Kidney glomerular epithelial cell (primary cell): ENCODE results near the gene DNAJB8.

Source experiments
- DNase-seq: peaks from one replicate; lab custom pipeline; 2025; lab: John Stamatoyannopoulos, UW

Gene DNAJB8

DNA sequence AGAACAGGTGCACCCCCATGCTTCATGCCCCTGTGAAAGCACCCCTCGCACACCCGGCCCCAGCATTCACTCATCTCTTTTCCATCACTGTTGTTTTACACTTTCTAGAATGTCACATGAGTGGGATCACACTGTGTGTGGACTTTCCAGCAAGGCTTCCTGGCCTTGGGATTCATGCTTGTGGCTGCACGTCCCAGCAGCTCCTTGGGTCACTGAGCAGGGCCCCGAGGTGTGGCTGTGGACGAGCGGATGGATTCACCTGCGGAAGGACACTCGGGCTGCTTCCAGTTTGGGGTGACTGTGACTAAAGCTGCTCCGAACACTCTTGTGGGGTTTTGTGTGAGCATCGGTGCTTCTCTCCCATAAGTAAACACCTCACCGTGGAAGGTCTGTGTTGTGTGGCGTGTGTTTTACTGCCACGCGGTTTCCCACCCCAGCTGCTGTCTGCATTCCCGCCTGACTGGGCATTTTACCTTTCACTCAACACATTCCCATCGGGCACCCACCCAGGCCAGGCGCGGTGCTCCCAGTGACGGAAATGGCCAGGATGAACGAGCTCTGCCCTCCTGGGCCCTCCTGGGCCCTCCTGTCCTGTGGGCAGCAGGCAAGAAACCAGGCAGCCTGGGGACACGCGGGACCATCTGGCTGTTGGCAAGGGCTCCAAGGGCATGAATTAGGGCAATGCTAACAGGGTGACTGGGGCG, 41.4 kb downstream of the DNAJB8 start:
- DNase-seq: no peak

DNA sequence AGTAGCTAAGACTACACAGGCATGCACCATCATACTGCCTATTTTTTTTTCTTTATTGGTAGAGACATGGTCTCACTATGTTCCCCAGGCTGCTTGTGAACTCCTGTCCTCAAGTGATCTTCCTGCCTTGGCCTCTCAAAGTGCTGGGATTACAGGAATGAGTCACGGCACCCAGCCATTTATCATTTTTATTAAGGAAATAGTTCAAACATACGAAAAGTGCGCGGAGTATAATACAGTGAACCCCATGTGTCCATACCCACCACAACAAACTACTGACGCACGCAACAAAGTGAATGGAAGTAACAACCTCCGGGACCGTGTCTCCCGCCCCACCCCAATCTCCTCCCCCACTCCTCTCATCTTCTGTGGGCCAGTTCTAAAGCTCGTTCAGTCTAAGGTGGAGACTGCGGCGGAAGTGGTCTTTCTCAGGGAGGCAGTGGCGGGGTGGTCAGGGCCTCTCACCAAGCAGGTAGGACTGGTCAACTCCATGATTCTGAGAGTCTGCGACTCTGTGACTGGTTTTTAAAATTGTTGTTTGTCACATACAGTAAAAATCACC, 42.1 kb downstream of the DNAJB8 start:
- DNase-seq: no peak

DNA sequence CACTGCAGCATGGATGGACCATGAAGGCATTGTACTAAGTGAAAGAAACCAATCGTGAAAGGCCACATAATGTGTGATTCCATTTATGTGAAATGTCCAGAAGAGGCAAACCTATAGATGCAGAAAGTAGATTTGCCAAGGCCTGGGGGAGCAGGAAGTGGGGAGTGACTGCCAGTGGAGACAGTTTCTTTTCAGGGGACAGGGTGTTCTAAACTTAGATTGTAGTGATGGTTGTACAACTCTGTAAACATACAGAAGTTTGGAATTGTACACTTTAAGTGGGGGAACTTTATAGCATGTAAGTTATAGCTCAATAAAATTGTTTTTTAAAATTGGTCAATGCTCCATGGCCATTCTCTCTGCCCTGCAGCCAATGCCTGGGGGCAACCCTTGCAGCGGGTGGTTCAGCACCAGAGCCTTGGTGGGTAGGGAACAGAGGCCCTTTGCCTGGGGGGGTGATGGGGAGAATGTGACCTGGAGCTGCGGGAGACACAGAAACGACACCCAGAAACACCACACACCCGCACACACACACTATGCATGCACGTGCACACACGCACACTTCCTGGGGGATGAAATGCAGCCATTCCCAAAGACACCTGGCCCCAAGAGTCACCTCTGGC, 43.1 kb downstream of the DNAJB8 start:
- DNase-seq: no peak

DNA sequence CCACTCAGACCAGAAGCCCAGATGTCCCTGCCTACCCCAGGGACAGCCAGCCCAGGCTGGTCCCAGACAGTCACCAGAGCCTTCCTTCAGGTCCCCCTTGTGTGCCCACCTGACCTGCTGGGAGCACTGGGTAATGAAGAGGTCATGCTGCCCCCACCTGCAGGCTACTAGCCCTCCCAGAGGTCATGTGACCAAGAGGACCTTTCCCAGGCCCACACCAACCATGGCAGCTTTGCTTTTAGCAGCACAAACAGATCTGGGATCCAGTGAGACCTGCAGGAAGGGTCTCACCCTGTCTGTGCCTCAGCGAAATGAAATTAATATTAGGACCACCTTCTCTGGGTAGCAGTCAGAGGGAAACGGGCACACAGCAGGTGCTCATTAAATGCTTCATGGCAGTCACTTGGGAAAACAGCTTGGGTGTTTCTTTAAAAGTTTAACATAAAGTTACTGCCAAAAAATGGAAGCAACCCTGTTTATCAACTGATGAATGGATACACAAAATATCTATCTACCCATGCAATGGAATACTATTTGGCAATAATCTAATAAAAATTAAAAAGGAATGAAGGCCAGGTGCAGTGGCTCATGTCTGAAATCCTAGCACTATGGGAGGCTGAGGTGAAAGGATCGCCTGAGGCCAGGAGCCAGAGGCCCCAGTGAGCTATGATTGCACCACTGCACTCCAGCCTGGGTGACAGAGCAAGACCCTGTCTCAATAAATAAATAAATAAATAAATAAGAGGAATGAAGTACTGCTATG, 43.7 kb downstream of the DNAJB8 start:
- no peak for DNase-seq

DNA sequence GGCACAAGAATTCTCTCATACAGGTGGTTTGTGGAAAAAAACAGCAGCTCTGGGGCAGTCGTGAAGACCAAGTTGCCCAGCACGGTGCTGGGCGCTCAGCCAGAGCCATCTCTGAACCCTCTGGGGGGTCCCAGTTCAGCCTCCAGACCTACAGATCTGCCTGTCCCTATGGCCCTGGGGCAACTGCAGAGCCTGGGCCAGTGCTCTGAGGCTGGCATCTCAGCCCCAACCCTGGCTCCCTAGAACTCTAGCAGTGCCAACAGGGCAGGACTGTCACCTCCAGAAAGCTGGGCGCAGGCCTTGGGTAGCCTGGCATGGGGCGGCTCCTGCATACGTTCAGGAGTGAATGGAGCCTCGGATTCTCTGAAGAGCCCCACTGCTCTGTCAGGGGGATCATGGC, 44.7 kb downstream of the DNAJB8 start:
- no peak for DNase-seq

DNA sequence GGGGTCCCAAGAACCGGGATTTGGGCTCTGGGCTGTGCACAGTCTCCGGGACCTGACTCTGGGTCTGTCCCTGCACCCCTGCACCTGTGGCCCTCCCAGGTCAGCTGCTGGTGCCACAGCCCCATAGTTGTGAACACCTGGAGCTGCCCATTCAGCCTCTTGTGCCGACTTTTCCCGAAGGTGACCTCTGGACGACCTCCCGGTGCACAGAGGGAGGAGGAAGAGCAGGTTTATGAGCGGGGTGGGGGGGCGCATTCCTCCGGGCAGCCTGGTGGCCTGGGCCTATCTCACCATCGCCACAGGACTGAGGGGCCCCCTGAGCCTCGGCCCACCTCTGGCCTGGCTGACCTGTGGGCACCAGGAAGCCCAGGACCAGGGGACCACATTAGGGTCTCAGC, 45.3 kb downstream of the DNAJB8 start:
- DNase-seq: no peak

DNA sequence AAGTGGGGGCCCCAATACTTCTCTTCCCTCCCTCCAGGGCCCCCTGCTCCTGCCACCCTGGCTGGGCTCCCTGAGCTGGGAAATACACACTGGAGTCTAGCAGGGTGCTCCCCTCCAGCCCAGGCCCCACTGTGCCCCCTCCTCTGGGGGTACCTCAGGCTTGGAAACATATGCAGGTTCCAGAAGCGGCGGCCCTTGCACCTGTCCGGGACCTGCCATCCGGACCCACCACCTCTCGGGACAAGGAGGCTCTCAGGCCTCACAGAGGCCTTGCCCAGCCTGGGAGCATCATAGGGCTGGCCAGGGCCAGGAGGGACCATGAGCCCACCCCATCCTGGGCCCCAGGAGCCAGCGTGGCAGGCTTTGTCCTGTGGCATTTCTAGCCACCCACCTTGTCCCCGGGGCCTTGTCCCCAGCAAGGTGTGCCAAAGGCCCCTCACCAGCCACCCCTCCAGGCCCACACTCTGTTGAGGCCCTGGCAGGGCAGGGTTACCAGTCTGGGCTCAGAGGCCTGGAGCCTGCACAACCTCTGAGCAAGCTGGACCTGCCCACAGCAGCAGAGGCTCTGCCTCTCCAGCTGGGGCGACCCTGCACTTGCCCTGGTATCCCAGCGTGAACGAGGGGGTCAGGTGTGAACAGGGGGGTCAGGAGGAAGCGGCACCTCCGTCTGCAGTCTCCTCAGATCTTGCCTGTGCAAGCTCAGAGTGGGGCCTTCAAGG, 45.8 kb downstream of the DNAJB8 start:
- DNase-seq: no peak

DNA sequence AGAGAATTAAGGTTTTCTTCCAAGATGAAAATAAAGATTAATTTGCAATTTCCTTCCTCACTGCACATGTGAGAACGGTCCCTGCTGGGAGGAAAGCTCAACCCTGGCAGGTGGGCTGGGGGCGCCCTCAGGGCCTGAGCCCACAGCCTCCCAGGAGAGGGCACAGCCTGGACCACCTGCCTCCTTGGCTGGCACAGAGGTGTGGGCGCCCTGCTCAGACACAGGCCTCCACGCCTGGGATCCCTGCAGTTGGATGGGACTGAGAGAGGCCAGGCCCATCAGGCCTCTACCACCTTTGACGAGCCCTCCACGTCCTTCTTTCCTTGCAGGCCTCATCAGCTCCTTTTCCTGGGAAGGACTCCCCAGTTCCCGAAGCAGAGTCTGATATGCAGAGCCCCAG, 46.4 kb downstream of the DNAJB8 start:
- DNase-seq: no peak

DNA sequence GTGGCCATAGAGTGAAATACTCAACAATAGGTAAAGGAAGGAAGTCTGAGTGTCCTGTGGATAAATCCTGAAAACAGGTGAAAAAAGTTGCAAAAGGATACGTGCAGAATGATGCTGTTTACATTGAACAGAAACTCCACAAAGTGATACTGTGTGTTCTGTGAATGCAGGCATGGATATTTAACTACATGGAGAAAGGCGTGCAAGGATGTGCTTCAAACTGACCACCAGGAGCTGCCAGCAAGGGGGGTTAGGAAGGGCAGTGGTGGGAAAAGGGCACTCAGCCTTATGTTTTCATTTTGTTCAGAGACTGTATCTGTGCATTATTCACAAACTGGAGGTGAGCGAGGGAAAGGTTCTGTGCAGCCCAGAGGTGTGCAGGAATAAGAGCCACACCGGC, 47.4 kb downstream of the DNAJB8 start:
- no peak for DNase-seq

DNA sequence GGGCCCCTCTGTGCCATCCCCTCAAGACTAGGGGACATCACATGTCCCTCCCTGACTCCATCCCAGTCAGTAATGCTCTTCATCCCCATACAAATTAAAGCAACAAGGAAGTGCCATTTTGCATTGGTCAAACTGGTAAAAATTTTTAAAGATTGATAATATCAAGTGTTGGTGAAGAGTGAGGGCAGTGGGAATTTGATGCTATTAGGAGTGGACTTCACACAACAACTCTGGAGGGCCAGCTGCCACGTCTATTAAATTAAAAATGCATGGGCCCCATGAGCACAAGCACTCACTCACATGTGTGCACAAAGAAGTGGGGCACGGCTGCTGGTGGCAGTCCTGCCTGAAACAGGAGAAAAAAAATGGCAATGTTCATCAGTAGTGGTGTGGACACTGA, 47.8 kb downstream of the DNAJB8 start:
- DNase-seq: no peak

DNA sequence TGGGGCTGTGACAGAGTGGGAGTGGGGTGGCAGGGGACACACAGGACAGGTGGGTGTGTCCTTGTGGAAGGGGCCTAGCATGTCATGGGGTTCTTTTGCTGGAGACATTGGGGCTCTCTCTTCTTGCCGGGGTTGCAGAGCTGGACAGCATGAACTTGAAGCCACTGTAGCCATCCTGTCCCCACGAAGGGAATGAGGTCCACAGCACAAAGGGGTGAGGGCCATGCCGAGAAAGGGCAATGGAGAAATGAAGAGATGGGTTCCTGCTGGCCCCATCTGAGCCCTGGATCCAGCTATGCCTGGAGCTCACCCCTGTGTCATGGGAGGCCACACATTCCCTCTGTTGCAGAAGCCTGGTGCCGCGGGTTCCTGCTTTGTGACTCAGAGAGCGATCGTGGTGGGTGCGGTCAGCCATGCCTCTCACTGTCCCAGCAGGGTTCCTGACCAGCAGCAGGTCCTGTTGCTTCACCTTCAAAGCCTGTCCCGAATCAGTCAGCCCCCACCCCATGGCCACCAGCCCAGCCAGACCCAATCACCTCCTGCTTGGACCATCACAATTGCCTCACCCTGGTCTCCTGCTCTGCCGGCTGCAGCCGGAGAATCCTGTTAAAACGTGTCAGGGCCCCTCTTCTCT, 50.0 kb downstream of the DNAJB8 start:
- DNase-seq: peak; percentile 8

DNA sequence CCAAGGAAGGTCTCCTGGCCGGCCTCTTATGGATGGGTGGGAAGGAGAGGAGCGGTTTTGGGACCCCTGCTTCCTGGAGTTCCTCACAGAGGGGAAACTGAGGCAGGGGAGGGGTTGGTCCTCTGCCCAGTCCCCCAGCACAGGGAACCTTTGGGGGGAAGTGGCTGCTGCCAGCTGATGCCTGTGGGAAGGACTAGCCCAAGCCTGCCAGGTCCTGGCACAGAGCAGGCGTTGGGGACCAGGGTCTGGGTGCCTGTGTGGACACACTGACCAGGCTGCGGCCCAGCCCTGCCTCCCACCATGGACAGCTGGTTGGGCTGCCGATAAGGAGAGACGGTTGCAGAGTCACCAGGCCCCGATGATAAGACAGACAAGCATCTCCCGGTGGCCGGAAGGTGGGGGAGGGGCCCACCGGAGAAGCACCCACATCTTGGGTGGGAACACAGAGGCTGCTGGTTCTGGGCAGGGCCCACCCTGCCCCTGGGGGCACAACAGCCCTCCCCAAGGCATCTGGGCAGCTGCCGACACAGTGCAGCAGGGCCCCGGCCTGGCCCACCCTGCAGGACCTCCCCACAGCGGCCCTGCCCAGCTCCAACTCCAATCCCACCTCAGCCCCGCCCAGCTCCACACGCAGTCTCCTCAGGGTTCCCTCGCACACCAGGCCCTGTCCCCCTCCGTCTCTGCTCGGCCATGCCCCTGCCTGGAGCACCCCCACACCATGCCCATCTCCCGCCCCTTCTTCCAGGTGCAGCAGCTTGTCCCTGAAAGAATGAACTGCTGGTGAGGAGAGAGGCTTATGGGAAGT, 50.7 kb downstream of the DNAJB8 start:
- no peak for DNase-seq

DNA sequence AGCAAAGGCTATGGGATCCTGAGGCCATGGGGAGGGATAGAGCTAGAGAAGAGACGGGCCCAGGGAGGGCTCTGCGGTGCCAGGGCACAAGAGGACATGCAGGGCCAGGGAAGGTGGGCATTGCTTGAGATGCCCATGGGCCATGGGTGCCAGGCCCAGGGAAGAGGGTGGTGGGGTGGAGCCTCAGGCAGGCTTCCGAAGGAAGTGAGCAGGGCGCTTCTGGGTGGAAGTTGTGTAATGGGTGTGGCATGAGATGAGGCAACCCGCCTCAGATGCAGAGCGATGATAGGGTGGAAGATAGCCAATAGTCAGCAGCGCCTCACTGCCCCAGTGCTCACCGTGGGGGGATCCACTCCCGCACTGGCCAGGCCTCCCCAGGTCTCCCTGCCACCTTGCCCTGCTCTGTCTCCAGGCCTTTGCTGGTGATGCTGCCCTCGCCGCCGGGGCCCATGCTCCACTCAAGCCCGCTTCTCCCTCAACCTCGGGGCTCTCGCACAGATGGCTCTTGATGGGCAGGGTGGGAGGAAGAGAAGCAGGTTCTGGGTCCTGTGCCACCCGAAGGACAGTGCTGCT, 51.4 kb downstream of the DNAJB8 start:
- DNase-seq: no peak

DNA sequence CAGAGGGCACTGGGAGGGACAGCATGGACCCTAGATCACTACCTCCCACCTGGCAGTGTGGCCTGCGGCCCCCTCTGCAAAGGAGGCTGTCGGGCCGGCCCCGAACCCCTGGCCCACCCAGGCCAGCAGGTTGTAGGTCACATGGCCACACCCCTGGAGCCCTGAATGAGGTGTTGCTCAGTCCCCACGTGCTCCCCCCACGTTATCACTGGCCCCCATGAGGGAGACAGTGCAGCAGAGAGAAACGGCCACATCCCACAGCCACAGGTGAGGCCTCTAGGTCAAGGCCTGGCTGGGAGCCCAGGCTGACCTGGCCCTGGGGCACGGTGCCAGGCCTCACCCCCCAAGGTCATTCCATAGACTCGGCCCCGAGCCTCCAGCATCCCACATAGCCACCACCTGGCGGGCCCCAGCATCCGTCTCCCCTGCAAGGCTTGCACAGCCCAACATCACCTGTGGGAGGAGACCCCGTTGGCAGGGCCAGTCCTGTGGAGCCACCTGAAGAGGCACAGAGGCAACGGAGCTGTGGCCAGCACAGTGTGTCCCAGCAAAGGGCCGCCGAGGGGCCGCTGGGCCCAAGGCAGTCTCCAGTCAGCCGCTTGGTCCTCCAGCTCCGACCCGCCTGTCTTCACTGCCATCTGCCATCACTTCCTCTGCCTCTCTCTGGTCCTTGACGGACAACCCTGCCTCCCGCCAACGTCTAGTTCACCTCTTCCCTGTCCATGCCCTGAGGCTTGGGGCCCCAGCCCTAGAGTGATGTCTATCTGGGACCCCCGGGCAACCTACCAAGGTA, 53.1 kb downstream of the DNAJB8 start:
- no peak for DNase-seq

DNA sequence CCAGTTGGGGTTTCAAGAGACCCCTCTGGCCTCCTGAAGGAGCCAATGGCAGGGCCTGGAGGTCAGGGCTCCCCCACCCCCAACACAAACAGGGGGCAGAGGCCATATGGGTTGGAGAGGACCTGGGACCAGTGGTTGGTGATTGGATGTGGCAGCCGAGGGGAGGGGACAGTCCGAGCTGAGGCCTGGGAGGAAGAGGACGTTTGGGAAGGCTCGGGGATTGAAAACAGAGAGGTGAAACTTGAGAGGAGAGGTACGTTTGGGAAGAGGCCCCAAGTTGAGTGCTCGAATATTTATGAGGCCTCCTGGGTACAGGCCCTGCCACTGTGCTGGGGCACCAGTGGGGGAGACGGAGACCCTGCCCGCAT, 53.7 kb downstream of the DNAJB8 start:
- DNase-seq: no peak
